Adrenal gland (tissue), 12 donors: Measurements from ENCODE around the gene ZNF394. TPM values are rescaled to one million over a fixed set of nuclear protein-coding genes. Genes with fewer than 3 reads are reported as not detected.

Experiments used
- DNase-seq, 7 donors: peaks; one replicate each; pipeline ENCODE4 v3.0.0-alpha.2; 2019 to 2020
- H3K27ac ChIP-seq, 5 donors: fragments of 200-600 bp; sonication (generic) in 4 of 5; 1 replicate in 3 of 5; 2 replicates in 2 of 5; pipeline versions ENCODE4 v1.5.1 to v1.8.0; 2016 to 2020; ENCODE audit warnings: mild to moderate bottlenecking in 1 of 5
- H3K27me3 ChIP-seq: fragments of 200-600 bp; 2 replicates; pipeline ENCODE4 v1.8.0; 2021
- H3K36me3 ChIP-seq, 2 donors: fragments of 200-600 bp; replicated peaks in 1 of 2; 1 replicate in 1 of 2; 2 replicates in 1 of 2; pipeline versions ENCODE4 v1.5.1 to v1.8.0; 2018 to 2022
- H3K4me1 ChIP-seq, 2 donors: fragments of 200-600 bp; replicated peaks in 1 of 2; 1 replicate in 1 of 2; 2 replicates in 1 of 2; pipeline versions ENCODE4 v1.5.1 to v1.8.0; 2018 to 2021
- H3K4me3 ChIP-seq, 4 donors: fragments of 200-600 bp; sonication (generic) in 3 of 4; one replicate each; pipeline ENCODE4 v1.5.1; 2016 to 2018
- H3K9me3 ChIP-seq, 3 donors: fragments of 200-600 bp; sonication (generic) in 1 of 3; replicated peaks in 1 of 3; 1 replicate in 2 of 3; 2 replicates in 1 of 3; pipeline versions ENCODE4 v1.5.1 to v1.8.0; 2016 to 2021
- CTCF ChIP-seq, 6 experiments: fragments of 450-650 bp in 4 of 6; fragments of 200-600 bp in 2 of 6; sonication (generic) in 1 of 6; IDR thresholded peaks; 1 replicate in 5 of 6; 2 replicates in 1 of 6; pipeline versions ENCODE4 v1.5.1 to v1.8.0; 2016 to 2021; ENCODE audit warnings: antibody characterized with exemption in 6 of 6, mild to moderate bottlenecking in 2 of 6, moderate library complexity in 1 of 6
- POLR2A ChIP-seq, 2 donors: fragments of 450-650 bp; IDR thresholded peaks; one replicate each; pipeline ENCODE4 v1.6.1; 2017; ENCODE audit warnings: antibody characterized with exemption in 2 of 2, mild to moderate bottlenecking in 2 of 2, moderate library complexity in 1 of 2
- WGBS, 4 donors: extraction: QIAGEN DNeasy Blood & Tissue Kit in 2 of 4; methylation state at CpG; one replicate each; pipeline versions ENCODE4 v1.1.5 to v1.1.7; 2013 to 2017; 5-methylcytosine and 5-hydroxymethylcytosine counted together
- intact Hi-C, 2 donors: fragments of 100-400 bp; cut with DNase I; formaldehyde crosslinking; loops; one replicate each; pipeline versions ENCODE4 v1.14.1 to v1.15.0; 2022 to 2023
- polyA plus RNA-seq, 3 donors: library from polyadenylated mRNA; stranded (reverse); fragments of 200-250 nt in 2 of 3; fragments of 350-450 nt in 1 of 3; fragmentation: Illumina TruSeq in 1 of 3; extraction: RNeasy Lipid Tissue Mini Kit (QIAGEN cat#74804) in 1 of 3; gene quantifications; one replicate each; pipeline ENCODE4 v1.2.3, GENCODE V29; 2013 to 2014
- total RNA-seq, 9 donors: library from RNA; depleted of rRNA in 4 of 9; stranded (reverse); fragments of >200 nt in 4 of 9; fragments of 120-200 nt in 1 of 9; fragmentation: NEBNext Ultra II Directional in 1 of 9; extraction: Animal tissue kit (Norgen Biotek cat#: 25700) in 1 of 9; gene quantifications; one replicate each; pipeline versions ENCODE4 v1.1.0 to v1.2.4, GENCODE V29; 2013 to 2023
- donor health status: healthy with polysubstance abuse.
- donor health status: Bipolar disorder and iron deficiency.
- donor health status: DM: yes; HTN: yes; CAD: no.
- donor health status: DM: no; HTN: no; CAD: no.
- donor health status: DM: no; HTN: no; CAD: no.
- donor health status: DM: yes; HTN: yes; CAD: no.

ZNF394 gene
- total and polyA plus RNA-seq, 12 donors, result 10.5 to 31.0 (median 22.8) TPM

- no peaks in the 10 kb centered on the region for H3K4me1 ChIP-seq
- 93 to 97% (median 95%) methylated on average over 9 to 34 of the region's 34 CpGs for WGBS, 4 donors
- intact Hi-C loops, result no loop called here
- H3K4me3 ChIP-seq, result no peak overlapping the region
- H3K9me3 ChIP-seq, result peaks cover 0 to 19% (median 0%) of the 10 kb centered on the region in 3 donors
- no peak for TF ChIP-seq POLR2A (IDR thresholded peaks at IDR 0.05)
- TF ChIP-seq CTCF (IDR thresholded peaks at IDR 0.05), result no peak
- H3K36me3 ChIP-seq, result no peaks in the 10 kb centered on the region
- H3K27ac ChIP-seq, result no peak overlapping the region
- no peaks in the 10 kb centered on the region for H3K27me3 ChIP-seq
- DNase-seq, result no peak
These were observed 43.1 kb upstream of the ZNF394 start for GRCh38 chr7:99543081-99543671.

GRCh38 chr7:99541212-99541611 is 41.1 kb upstream of the ZNF394 start:
- Histone ChIP-seq H3K4me3 (no peak overlapping the region), H3K4me1 (no peaks in the 10 kb centered on the region), H3K9me3 (peaks cover 0 to 19% (median 0%) of the 10 kb centered on the region in 3 donors), H3K27ac (no peak overlapping the region), H3K27me3 (no peaks in the 10 kb centered on the region), H3K36me3 (no peaks in the 10 kb centered on the region)
- WGBS, 4 donors, result 88 to 92% (median 89%) methylated on average over 9 of the region's 9 CpGs
- no peak for DNase-seq
- TF ChIP-seq CTCF (IDR thresholded peaks at IDR 0.05) (no peak), POLR2A (IDR thresholded peaks at IDR 0.05) (no peak)
- intact Hi-C loops, result no loop called here

- Histone ChIP-seq H3K9me3 (peaks cover 0 to 19% (median 0%) of the 10 kb centered on the region in 3 donors), H3K4me3 (no peak overlapping the region), H3K4me1 (no peaks in the 10 kb centered on the region), H3K27ac (no peak overlapping the region), H3K36me3 (no peaks in the 10 kb centered on the region), H3K27me3 (no peaks in the 10 kb centered on the region)
- no peak for DNase-seq
- intact Hi-C loops, result no loop called here
- TF ChIP-seq CTCF (IDR thresholded peaks at IDR 0.05), result no peak
- no peak for TF ChIP-seq POLR2A (IDR thresholded peaks at IDR 0.05)
- 90 to 95% (median 91%) methylated on average over 5 of the region's 5 CpGs for WGBS, 4 donors
These were observed 40.5 kb upstream of the ZNF394 start for GRCh38 chr7:99540542-99540941.

GRCh38 chr7:99539213-99539811 is 39.2 kb upstream of the ZNF394 start:
- Histone ChIP-seq H3K27ac (no peak overlapping the region), H3K9me3 (peaks cover 0 to 19% (median 0%) of the 10 kb centered on the region in 3 donors), H3K4me1 (no peaks in the 10 kb centered on the region), H3K4me3 (no peak overlapping the region), H3K27me3 (no peaks in the 10 kb centered on the region), H3K36me3 (no peaks in the 10 kb centered on the region)
- intact Hi-C loops, result no loop called here
- 41 to 54% (median 46%) methylated on average over 7 of the region's 7 CpGs for WGBS, 4 donors
- TF ChIP-seq POLR2A (IDR thresholded peaks at IDR 0.05) (no peak), CTCF (IDR thresholded peaks at IDR 0.05) (no peak)
- no peak for DNase-seq
